ENCODE data around the gene BLOC1S6.

BLOC1S6 gene, protein sequence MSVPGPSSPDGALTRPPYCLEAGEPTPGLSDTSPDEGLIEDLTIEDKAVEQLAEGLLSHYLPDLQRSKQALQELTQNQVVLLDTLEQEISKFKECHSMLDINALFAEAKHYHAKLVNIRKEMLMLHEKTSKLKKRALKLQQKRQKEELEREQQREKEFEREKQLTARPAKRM

DNA sequence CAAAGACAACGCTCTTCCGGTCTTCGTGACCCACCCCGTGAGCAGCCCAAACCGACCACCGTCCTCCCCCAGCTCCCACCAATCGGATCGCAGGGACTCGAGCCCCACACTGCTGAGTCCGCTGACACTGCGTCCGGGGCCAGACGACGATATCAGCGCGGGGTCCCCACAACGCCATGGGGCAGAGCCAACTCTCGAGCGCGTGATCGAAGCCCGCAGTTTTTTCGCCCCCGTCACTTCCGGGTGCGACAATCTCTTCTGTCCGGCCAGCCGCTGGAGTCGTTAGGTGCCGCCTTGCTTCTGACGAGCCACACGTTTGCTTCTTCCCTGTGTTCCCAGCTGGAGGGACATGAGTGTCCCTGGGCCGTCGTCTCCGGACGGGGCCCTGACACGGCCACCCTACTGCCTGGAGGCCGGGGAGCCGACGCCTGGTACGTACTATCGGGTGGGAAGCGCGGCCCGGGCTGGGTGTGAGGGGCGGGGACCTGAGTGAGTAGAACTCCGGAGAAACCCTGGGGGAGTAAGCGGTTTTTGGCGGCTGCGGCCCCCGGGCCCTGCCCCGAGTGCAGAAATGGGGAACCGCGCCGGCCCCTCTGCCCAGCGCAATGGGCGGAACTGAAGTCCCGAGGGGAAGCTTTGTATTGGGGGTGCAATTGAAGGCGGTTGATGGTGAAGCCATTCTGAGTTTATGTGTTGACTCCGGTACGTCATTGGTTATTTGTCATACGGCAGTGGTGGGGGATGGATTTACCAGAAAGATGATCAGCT, at the start of gene BLOC1S6:
Gene BLOC1S6 (plus strand): TSS at position 285 of the 768 bp plus-strand sequence. CDS start 65 bp downstream, at position 350.
- H3K27ac Mint-ChIP-seq: peak within 1 kb of the TSS; percentile 100
- peaks cover 43% of the 10 kb centered on the region for H3K4me1 Mint-ChIP-seq
- DNase-seq: peak; percentile 92
- H3K36me3 Mint-ChIP-seq: peaks cover 5% of the 10 kb centered on the region
- H3K4me3 Mint-ChIP-seq: peak within 1 kb of the TSS; percentile 99
- H3K27me3 Mint-ChIP-seq: peaks cover 3% of the 10 kb centered on the region
- CTCF ChIA-PET: interaction anchor here (1.1 to 4.7 kb wide), 5 partner anchors 13 to 186 kb away, joined by 4 to 34 read pairs (median 5); a partner anchor contains a TSS
- no peaks in the 10 kb centered on the region for H3K9me3 Mint-ChIP-seq

DNA sequence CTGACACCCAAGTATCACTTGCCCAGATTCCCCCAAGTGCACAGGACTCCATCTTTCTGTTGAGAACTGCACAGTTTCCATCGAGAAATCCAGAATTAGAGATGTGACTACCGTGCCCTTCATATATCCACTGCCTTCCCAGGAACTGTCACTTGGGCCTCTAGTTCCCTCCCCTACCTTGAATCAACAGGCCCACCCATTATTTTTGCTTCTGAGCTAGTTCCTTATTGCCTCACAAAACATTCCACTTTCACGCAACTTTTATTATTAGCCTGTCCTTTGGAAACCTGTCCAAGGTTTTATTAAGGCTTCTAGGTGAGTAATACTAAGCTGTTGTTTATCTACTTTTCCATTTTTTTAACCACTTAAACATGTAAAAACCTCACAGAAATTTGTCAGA, 47.5 kb upstream of the BLOC1S6 start:
- H3K4me3 Mint-ChIP-seq: no peak overlapping the region
- no peak overlapping the region for H3K27ac Mint-ChIP-seq
- no peak for DNase-seq
- CTCF ChIA-PET: no interaction called here
- no peaks in the 10 kb centered on the region for H3K36me3 Mint-ChIP-seq
- peaks cover 10% of the 10 kb centered on the region for H3K27me3 Mint-ChIP-seq
- H3K4me1 Mint-ChIP-seq: no peaks in the 10 kb centered on the region
- H3K9me3 Mint-ChIP-seq: no peaks in the 10 kb centered on the region

GRCh38 chr15:45540531-45540930, 46.6 kb upstream of the BLOC1S6 start:
- H3K36me3 Mint-ChIP-seq: no peaks in the 10 kb centered on the region
- peaks cover 9% of the 10 kb centered on the region for H3K27me3 Mint-ChIP-seq
- H3K4me3 Mint-ChIP-seq: no peak overlapping the region
- CTCF ChIA-PET: no interaction called here
- H3K9me3 Mint-ChIP-seq: no peaks in the 10 kb centered on the region
- H3K4me1 Mint-ChIP-seq: no peaks in the 10 kb centered on the region
- no peak overlapping the region for H3K27ac Mint-ChIP-seq
- DNase-seq: no peak

DNA sequence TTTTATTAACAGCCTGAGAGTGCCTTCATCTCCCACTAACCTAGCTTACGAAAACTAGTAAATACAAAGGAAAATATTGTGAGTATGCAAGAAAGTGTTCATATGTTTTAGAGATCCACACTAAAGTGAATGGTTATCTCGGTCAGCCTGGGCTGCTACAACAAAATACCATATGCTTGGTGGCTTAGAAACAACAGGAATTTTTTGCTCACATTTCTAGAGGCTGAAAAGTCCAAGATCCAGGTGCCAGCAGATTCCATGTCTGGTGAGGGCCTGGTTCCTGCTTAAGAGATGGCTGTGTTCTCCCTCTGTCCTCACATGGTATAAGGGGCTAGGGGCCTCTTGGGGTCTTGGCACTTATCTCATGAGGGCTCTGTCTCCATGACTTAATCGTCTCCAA, 44.1 kb upstream of the BLOC1S6 start:
- DNase-seq: no peak
- no peak overlapping the region for H3K4me3 Mint-ChIP-seq
- H3K4me1 Mint-ChIP-seq: no peaks in the 10 kb centered on the region
- no peaks in the 10 kb centered on the region for H3K9me3 Mint-ChIP-seq
- peaks cover 9% of the 10 kb centered on the region for H3K27me3 Mint-ChIP-seq
- CTCF ChIA-PET: no interaction called here
- H3K27ac Mint-ChIP-seq: no peak overlapping the region
- H3K36me3 Mint-ChIP-seq: no peaks in the 10 kb centered on the region

- CTCF ChIA-PET: no interaction called here
- H3K27ac Mint-ChIP-seq: no peak overlapping the region
- H3K4me3 Mint-ChIP-seq: no peak overlapping the region
- no peaks in the 10 kb centered on the region for H3K4me1 Mint-ChIP-seq
- DNase-seq: no peak
- H3K27me3 Mint-ChIP-seq: peaks cover 10% of the 10 kb centered on the region
- no peaks in the 10 kb centered on the region for H3K36me3 Mint-ChIP-seq
- H3K9me3 Mint-ChIP-seq: no peaks in the 10 kb centered on the region
Measured at GRCh38 chr15:45544266-45545023, 42.7 kb upstream of the BLOC1S6 start.

- Mint-ChIP-seq H3K27ac (no peak overlapping the region), H3K27me3 (peaks cover 14% of the 10 kb centered on the region)
Measured at GRCh38 chr15:45546789-45547188, 40.4 kb upstream of the BLOC1S6 start.

DNA sequence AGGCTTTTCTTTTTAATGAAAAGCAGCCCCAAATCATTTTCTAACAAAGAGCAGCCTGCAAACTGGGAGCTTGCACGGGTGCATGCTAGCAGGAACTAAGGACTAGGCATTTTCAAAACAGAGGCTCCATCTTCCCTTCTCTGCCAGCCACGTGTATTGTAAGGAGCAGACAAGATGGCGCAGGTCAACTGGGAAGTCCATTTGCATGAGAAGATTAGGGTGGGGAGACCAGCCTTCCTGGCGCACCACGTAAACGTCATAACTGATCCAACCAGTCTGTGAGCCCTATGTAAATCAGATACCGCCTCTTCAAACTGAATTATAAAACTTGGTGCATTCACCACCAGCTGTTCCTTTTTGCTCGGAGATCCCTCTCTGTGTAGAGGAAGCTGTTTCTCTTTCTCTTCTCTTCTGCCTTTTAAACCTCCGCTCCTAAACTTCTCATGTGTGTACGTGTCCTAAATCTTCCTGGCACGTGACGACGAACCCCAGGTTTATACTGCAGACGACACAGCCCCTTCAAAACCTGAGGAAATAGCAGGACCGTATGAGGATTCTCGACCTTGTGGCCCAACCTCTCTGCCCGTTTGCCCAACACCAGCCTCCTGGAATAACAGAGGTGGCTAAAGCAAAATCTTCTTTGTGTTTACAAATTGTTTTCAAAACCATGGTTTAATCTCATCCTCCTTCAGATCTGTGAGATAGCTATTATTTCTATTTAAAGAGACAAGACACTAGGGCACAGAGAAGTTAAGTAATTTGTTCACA, 38.2 kb upstream of the BLOC1S6 start:
- Mint-ChIP-seq H3K9me3 (no peaks in the 10 kb centered on the region), H3K27me3 (peaks cover 25% of the 10 kb centered on the region), H3K4me3 (no peak overlapping the region), H3K4me1 (no peaks in the 10 kb centered on the region), H3K27ac (no peak overlapping the region), H3K36me3 (no peaks in the 10 kb centered on the region)
- CTCF ChIA-PET: interaction anchor here (1.1 kb wide), 1 partner anchor 12 kb away, joined by 3 read pairs; no protein-coding TSS in a partner anchor
- no peak for DNase-seq

More at GRCh38 chr15:45546789-45547188, 40.4 kb upstream of the BLOC1S6 start:
- Mint-ChIP-seq H3K9me3 (no peaks in the 10 kb centered on the region), H3K4me1 (no peaks in the 10 kb centered on the region), H3K4me3 (no peak overlapping the region), H3K36me3 (no peaks in the 10 kb centered on the region)
- DNase-seq: no peak
- CTCF ChIA-PET: no interaction called here

GRCh38 chr15:45549541-45550220, 37.5 kb upstream of the BLOC1S6 start:
- H3K9me3 Mint-ChIP-seq: no peaks in the 10 kb centered on the region
- H3K27ac Mint-ChIP-seq: no peak overlapping the region
- H3K4me1 Mint-ChIP-seq: no peaks in the 10 kb centered on the region
- no peak overlapping the region for H3K4me3 Mint-ChIP-seq
- CTCF ChIA-PET: interaction anchor here (1.1 kb wide), 1 partner anchor 13 kb away, joined by 3 read pairs; no protein-coding TSS in a partner anchor
- no peak for DNase-seq
- H3K27me3 Mint-ChIP-seq: peaks cover 25% of the 10 kb centered on the region
- no peaks in the 10 kb centered on the region for H3K36me3 Mint-ChIP-seq

DNA sequence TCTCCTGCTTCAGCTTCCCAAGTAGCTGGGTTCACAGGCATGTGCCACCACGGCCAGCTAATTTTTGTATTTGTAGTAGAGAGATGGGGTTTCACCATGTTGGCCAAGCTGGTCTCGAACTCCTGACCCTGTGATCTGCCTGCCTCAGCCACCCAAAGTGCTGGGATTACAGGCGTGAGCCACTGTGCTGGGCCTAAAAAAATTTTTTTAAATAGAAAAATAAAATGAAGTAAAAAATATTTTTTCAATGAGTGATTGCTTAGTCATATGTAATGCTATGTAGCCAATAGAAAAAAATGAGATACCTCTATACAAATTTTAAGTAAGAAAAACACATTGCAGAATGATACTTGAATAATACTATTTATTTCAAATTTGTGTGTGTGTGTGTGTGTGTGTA, 36.7 kb upstream of the BLOC1S6 start:
- no peak for DNase-seq
- Mint-ChIP-seq H3K4me3 (no peak overlapping the region), H3K9me3 (no peaks in the 10 kb centered on the region), H3K27ac (no peak overlapping the region), H3K4me1 (no peaks in the 10 kb centered on the region), H3K36me3 (no peaks in the 10 kb centered on the region), H3K27me3 (peaks cover 28% of the 10 kb centered on the region)
- CTCF ChIA-PET: no interaction called here

DNA sequence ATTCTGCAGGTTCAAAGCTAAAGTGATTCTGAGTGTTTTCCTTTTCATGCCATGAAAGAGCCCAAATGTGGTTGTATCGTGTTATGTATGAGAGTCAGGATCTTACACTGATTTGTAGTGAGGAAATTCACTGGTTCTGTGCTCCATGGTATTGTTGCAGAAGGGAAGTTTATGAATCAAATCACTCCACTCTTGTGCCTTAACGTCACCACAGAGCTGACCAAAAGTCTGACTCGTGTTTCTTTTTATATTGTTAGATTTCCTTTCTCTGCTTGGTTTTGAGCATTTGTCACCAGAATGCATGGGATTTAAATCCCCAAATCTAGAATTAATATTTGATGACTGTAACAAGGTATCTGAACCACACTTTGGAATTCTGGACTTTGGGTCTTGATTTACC, 35.5 kb upstream of the BLOC1S6 start:
- no peak for DNase-seq
- Mint-ChIP-seq H3K36me3 (no peaks in the 10 kb centered on the region), H3K4me1 (no peaks in the 10 kb centered on the region), H3K27ac (no peak overlapping the region), H3K4me3 (no peak overlapping the region), H3K27me3 (peaks cover 38% of the 10 kb centered on the region), H3K9me3 (no peaks in the 10 kb centered on the region)
- CTCF ChIA-PET: no interaction called here

DNA sequence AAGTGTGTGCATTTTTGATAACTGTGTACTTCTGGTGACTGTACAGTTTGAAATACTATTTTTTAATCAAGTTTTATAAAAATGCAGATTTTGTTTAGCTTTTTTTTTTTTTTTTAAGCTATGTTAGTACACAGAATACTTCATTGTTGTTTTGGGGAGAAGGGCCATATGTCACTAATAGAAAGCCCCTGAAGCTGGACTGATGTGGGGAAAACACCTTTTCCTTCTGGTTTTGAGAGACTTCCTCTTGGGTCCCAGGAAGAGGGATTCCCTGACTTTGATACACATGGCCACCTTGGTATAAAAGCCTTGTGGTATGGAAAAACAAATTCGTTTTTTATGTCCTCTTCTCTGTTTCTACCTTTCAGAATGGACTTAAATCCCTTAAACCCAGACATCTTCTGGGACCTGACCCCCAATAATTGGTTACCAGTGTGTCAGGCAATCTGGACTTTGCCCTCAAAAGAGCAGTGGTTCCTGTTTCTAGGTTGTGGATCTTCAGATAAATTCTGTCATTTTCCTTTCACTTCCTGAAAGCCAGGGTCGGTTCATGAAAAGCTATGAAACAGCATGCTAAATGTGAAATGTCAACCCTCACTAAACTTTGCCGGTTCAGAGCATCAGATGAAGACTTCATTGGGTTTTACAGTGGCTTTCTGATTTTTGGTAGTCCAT, 31.1 kb upstream of the BLOC1S6 start:
- no peak overlapping the region for H3K4me3 Mint-ChIP-seq

GRCh38 chr15:45572617-45573016, 14.6 kb upstream of the BLOC1S6 start:
- no peaks in the 10 kb centered on the region for H3K36me3 Mint-ChIP-seq
- H3K27me3 Mint-ChIP-seq: peaks cover 32% of the 10 kb centered on the region
- no peaks in the 10 kb centered on the region for H3K9me3 Mint-ChIP-seq
- H3K4me3 Mint-ChIP-seq: no peak overlapping the region
- H3K4me1 Mint-ChIP-seq: no peaks in the 10 kb centered on the region
- CTCF ChIA-PET: no interaction called here
- no peak overlapping the region for H3K27ac Mint-ChIP-seq
- DNase-seq: no peak

More for the DNA sequence above, 31.1 kb upstream of the BLOC1S6 start:
- CTCF ChIA-PET: no interaction called here
- H3K27ac Mint-ChIP-seq: no peak overlapping the region
- no peaks in the 10 kb centered on the region for H3K9me3 Mint-ChIP-seq
- DNase-seq: no peak
- no peaks in the 10 kb centered on the region for H3K36me3 Mint-ChIP-seq
- H3K27me3 Mint-ChIP-seq: peaks cover 49% of the 10 kb centered on the region
- H3K4me1 Mint-ChIP-seq: no peaks in the 10 kb centered on the region

DNA sequence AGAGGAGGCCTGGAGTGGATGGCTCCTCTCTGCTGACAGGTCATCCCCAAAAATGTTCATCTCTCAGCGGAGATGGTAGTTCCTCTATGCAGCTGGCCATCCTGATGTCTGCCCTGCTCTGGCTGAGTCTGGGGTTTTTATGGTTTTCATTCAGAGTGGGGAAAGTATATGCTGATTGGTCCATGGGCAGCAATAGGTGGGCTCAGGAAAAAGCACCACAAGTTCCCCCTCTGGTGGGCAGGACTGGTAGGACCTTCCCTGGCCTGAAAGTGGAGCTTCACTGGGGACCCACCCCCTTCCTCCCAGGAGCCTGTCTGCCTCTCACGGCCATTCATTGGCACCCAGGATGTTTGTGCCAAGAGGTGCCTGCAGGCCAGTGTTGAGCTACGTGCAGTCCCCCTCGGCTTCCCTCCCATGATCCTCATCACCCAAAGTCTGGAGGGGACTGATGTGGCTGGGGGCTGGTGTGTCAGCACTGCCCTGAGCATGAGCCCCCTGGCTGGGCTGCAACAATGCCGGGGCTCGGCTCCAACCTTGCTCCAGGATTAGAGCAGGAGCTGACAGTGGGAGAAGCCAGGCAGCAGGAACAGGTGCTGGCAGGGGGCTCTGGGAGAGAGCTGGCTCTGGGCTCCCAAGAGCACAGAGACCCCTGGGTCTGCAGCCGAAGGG, 13.1 kb upstream of the BLOC1S6 start:
- no peak overlapping the region for H3K4me3 Mint-ChIP-seq
- CTCF ChIA-PET: interaction anchor here (2.2 kb wide), 1 partner anchor 12 kb away, joined by 9 read pairs; the partner anchor contains the start of gene BLOC1S6
- peaks cover 38% of the 10 kb centered on the region for H3K27me3 Mint-ChIP-seq
- DNase-seq: peak; percentile 32
- H3K4me1 Mint-ChIP-seq: no peaks in the 10 kb centered on the region
- H3K9me3 Mint-ChIP-seq: no peaks in the 10 kb centered on the region
- no peaks in the 10 kb centered on the region for H3K36me3 Mint-ChIP-seq
- H3K27ac Mint-ChIP-seq: no peak overlapping the region

All from activated naive CD4-positive, alpha-beta T cell treated with anti-CD3 and anti-CD28 coated beads, Interleukin-2, amount 10 ng/mL, durations not matched to agents 7 days and 5 days (primary cell).